NOMO-1 treated with dmso at 0.1 percent for 144 hours (cell line): ENCODE results near the gene MTCL1.

Experiments
- DNase-seq: peaks from one replicate; lab custom pipeline; 2025; ENCODE audit not compliant: unreplicated experiment; lab: John Stamatoyannopoulos, UW

The MTCL1 gene

DNA sequence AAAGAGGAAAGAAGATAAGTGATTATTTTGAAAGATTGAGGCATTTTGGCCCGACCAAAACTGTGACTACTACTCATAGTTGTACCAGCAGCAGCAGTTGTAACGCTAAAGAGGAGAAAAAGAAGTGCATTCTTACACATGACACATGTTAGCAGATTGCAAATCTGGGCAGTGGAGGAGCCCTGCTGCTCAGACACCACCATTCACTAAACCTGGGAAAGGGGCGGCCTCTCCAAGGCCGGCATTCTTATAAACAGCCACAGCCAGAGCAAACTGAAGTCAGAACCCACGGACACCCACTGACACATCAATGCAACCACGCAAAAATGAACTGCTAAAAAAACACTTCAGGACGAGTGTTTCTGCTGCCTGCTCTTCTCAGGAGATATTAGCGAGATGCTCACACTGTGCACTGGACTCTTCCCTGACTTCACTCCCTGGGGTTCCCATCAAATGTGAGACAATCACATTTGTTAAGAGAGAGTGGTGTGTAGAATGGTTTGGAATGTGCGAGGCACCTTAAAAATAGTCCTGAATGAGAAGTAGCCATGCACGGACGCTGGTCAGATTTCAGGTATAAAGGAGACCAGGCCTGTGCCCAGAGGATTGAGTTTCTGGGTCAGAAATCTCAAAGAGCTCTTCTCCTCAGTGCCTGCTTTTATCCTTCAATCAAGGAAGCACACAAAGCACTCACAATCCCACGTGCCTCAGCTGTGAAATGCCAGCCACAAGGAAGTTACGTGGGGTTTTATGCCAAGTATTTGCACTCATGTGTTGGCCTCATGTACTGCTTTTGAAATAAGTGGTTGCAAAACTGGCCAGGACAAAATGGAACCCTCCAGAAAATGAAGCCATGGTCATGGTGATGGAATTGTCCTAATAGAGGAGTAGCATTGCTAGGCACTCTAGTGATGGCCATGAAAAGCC, 83.4 kb downstream of the MTCL1 start:
- no peak for DNase-seq

DNA sequence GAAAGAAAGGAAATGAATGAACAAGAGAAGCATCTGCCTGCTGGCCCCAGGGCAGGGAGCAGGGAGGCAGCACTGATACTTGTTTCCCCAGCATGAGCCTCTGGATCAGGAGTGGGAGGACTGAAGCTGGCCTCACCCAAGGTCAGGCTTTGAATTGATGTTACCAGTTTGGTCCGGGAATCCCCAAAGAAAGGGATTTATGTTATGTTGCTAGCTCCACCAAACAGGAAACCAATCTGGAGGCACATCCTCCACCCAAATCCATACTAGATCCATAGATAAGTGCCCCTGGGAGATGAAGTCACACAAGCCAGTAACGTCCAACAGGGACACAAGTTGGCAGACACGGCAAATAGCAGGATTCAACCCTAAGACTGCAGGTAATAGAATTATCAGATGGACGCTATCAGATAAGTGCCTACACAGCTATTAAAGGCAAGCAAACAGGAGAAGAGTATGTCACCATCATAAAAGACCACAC, 85.9 kb downstream of the MTCL1 start:
- no peak for DNase-seq

DNA sequence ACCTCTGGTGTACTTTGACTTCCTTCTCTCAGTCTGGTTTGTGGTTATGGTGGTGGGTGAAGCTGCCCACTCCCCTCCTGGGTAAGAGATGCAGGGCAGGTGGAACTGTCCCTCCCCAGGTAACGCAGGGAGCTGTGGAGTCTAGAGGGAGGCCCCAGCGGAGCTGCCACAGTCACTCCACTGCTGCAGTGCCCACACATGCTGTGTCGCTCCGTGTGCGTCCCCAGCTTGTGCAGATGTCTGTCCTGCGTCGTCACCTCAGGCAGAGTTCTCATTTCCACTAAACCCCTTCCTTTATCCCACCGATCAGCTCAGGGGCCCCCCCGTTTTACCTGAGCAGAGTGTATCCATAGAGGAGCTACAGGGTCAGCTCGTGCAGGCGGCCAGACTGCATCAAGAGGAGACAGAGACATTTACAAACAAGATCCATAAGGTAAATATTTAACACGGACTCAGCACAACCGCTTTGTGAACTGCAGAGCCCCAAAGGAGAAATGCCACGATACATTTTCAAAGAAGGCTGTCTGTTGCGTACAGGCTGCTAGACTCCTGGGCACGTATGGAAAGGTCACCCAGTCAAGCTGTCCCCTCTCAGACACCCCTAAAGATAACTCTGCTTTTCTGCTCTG, 87.4 kb downstream of the MTCL1 start:
- no peak for DNase-seq

DNA sequence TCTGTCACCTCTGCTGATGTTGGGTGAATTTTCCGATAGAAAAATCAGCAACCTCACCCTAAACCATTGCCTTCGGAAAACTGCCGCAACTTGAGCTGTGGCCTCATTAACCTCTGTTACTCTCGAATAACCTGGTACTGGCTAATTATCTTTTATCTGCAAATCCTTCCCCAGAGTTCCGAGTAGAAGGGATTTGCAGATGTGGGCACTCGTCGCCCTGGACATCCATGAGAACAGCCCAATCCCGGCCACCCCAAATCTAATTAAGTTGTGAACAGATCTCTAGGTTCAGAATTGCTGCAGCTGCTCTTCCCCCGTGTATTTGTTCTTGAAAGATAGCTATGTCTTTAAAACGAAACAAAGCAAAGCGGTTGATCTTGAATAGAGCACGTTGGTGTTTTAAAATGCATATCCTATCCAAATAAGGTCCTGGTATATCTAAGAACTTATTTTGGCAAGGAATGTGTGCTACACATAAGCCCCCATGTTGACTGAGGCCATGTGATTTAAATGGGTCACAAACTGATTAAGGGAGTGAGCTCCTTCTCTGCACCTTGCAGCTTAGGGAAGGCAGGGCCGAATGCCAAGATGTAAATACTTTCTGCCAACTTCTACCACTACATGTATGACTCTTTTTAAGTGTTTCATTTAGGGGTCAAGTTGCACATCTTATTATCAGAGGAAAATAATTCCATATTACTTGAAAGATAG, 88.2 kb downstream of the MTCL1 start:
- DNase-seq = no peak

DNA sequence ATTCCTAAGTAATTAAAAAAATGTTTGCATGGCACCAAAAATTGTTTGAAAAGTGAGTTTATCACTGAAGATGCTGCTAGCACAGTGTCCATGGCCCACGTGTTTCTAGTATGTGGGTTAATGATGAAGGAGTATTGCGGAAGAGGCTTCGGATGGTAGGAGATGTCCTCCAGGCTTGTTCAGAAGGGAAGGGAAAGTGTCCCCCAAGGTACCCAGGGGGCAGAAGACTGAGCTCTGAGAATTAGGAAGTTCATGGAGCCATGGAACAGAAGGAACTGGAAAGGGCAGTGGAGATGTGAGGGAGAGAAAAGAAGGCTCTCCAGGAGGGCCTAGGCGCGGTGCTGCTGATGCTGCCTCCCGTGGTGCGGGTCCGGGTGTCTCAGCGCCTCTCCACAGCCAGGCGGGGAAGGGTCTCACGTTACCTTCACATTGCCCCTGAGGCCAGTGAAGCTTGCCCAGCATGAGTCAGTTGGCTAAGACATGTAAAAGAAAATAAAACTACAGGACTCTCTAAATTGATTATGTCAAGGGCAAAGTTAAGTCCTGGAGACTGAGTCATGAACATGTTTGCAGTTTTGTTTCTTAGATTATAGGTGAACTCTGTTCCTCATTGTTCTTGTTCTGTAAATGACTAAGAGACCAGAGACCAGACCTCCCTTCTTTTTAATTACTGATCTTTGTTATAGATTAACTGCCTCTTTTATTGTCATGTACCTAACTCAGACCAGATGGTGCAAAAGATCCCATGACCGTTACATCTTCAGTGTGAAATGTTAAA, 89.0 kb downstream of the MTCL1 start:
- no peak for DNase-seq

DNA sequence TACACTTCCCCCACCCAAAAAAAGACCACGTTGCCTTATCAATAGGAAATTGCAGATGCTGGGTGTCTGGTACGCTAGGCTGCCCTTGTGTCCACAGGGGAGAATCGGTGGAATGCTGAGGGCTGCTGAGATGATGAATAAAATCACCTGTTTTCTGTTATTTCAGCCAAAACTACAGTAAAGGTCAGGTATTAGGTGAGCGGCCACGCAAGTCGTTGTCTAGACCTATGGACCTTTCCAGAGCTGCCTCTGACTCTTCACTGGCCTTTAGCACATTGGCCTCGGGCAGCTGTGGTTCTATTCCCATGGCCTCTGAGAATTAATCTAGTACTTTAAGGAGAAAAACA, 89.6 kb downstream of the MTCL1 start:
- DNase-seq = no peak

DNA sequence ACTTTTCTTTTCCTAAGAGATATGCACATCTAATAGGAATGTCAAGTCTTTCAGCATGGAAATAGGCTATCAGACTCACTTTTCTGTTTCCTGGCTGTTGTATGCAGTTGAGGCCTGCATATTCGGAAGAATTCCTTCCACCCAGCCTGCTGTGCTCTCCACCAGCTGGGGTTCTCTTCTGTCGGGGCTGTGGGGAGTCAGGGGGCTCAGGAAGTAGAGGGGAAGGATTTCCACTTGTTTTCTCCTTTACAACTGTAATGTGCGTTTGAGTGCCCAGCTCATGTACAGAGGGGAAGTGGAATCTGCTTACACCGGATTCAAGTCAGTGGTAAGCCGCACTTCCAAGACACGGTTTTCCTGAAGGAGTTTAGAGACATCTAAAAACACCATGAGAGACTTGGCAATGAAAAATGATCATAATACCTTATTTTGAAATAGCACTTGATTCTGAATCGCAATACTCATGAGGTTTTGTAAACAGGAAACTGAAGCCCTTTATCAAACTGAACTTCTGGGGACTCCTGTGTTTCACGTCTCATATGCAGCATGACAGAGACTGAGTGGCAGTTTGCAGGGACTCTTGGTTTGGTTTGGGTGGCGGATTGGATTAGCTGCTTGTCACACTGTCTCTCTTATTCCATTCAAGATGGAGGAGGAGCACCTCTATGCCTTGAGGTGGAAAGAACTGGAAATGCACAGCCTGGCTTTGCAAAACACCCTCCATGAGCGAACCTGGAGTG, 90.4 kb downstream of the MTCL1 start:
- DNase-seq = no peak

DNA sequence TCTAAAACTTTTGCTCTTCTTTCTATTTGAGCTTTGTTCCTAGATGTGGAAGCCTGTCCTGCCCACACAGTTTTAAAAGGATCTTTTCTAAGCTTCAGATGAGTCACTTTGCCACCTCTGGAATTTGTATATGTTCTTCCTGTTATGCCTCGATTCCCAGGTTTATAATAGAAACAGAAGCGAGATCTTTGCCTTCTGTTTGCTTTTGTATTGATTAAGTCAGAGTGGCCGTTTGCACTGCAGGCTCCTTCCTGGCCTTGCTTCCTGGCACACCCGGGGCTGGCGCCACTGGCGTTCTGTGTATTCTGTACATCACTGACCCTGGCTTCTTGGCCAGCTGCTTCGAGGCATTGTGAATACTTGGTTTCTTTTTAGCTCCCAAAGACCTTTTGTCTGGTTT, 91.8 kb downstream of the MTCL1 start:
- DNase-seq = no peak

DNA sequence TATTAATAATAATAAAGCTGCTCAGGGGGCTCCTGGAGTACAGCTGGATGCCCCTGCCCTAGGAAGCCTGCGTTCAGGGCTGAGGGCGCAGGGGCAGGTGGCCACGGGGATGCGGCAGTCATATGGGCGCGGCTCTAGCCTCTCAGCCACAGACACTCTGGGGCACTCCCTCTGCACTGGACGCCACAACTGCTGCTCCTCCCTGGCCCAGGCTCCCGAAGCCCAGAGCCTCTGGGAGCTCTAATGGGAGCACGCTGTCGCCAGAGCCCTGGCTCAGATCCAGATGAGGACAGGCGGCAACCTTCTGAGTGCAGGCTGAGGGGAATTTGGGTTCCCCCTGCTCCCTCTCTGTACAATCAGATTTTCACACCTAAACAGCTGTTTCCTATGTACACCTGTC, 93.6 kb downstream of the MTCL1 start:
- DNase-seq = no peak

DNA sequence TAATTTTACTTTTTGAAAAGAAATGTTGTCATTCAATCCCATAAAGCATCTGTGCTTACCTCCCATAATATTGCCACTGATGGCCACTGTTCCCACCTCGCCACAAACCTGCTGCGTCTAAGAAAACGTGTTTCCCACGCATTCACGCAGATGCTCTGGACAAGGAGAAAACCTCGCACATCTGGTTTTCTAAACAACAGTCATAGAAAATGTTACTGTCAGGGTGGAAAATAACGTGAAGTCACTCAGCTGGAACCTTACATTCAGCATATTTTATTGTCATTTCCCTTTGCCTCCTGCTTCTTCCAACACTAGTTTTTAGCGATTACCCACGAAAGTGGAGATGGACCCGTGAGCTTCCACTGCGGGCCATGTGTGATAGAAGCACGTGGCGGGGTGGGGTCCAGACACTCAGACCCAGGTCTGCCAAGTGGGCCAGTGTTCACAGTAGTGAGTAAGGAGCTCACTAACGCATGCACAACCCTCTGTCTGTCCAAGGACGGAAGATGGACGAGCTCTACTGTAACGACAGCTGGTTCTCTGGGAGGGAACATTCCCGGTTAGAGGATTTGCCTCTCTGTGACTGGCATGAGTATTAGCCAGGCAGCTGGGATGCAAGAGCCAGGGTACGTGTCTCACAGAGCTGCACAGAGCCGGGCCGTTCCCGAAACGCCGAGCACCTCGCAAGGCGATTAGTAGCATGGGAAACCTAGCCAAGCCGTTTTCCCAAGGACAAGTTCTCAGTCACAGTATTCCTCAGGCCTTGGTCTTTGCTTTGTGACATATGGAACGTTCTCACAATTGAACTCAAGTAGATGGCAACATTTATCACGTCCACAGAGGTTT, 94.5 kb downstream of the MTCL1 start:
- no peak for DNase-seq

DNA sequence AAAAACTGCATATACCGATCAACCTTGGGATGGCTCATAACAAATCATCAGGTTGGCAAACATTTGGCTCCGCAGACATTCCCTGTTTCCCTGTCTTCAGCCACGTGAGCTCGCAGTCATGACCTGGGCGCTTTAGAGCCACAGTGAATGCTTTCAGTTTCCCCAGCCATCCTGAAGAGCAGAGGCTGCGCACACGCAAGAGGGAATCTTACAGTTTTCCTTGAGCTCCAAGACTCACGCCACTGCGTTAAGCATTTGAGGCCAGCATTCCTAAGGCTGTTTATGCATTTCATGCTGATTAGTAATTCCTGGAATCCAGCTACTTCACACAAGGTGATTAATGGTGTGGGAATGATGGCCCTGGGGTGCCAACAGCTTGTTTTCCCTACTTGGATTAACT, 95.1 kb downstream of the MTCL1 start:
- DNase-seq = no peak

DNA sequence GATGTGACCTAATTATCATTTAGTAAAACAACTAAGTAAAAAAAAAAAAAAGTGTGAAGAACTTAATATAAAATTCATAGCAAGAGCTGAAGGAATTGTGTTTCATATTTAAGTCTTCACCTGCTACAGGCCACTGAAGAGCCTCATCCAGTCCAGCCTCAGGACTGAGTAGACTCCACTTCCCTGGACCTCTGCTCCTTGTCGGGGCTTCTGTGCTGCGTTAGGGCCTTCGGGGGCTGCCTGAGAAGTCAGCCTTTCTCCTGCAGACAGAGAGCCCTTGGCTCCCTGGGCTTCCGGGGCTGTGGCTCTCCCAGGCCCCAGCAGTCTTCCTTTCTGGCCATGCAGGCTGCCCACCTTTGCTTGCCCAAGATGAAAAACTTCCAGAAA, 95.5 kb downstream of the MTCL1 start:
- DNase-seq = no peak

DNA sequence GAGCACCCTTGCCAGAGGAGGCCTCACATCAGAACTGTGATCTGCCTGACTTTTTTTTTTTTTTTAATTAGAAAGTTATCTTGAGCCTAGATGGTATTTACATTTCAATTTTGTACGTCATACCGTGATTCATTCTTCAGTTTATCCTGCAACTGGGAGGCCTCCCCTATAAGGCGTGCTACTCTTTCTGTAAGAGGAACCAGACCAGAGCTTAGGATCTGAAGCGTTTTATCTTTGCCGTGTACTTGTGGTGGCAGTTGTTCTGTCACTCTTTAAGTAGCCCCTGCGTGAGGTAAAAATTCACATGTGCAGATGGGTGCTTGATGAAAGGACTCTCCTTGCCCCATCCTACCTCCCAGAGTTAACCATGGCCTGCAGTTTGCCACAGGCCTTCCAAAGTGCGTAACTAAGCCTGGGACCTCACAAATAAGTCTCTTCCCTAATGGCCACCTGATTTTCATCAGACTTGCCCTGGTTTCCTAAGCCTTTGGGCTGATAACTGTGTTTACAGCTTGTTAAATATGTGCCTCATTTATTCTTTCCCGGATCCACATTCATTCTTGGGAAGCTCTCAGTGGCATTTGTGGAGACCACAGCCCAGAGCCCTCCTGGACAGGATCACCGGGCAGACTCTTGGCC, 96.0 kb downstream of the MTCL1 start:
- DNase-seq = no peak

DNA sequence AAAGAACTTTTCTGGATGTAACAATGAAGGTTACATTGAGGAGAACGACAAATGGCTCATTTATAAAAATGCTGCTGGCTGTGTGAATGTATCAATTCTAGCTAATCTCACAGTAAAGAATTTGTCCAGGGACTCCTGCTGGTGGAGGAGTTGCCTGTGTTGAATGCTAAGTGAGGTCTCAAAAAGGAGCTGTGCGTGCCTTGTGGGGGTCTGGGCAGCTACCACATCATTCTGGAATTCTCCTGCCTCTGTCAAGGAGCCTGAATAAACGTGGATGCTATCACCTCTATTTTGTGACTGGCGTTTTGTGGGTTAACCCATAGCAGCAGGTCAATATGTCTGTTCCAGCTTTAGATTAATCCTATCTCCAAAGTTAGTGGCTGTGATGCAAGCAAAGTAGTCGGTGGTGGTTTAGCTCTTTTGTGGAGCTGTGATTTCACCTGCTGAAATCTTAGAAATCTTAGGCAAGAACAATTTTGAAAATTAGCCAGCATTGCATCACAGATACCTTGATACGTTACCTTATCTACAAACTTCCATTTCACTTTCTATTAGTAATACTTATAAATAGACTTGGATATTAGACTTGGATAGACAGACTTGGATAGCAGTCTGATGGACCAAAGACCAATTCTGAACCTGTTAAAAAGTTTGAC, 96.8 kb downstream of the MTCL1 start:
- no peak for DNase-seq

DNA sequence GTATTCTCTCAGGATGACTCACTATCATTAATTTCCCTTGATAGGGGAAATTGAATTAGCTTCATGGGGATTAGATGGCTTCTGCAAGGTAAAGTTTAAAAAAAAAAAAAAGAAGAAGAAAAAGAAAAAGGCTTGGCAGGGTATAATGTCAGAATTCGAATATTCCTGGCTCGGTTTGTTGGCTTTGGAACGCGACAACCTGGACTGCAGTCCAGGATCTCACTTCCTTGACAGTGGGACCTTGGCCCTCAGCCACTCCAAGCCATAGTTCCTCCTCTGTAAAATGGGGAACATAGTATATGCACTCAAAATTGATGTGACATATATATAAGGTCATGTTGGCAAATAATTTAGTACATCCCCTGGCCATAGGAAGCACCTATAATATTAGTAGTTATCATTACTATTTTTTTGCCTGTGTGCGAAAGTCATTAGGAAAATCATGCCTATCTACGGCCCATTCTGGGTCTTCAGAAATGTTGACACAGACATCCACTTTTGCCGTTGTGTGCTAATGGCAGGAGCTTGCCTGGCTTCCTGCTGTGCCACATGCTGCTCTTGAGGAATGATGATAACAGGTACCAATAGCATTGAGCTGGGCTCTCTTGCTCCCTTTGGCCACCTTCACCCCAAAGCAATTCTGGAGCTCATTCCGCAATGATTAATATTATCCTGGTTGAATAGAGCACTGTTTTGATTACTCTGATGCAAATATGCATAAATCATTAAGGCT, 97.9 kb downstream of the MTCL1 start:
- DNase-seq = no peak

DNA sequence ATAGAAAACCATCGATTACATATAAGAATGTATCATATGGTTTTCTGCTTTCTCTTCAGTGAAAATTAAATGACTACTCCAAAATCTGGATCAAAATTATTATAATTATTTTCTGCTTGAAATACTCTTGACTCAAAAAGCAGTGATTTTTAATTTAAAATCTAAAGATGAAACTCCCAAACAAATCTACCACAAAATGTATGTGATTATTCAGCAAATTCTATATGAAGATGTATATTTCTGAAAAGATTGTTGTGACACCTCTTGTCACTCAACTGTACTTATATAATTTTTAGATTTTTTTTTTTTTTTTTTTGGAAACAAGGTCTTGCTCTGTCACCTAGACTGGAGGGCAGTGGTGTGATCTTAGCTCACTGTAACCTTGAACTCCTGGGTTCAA, 98.6 kb downstream of the MTCL1 start:
- DNase-seq = no peak

DNA sequence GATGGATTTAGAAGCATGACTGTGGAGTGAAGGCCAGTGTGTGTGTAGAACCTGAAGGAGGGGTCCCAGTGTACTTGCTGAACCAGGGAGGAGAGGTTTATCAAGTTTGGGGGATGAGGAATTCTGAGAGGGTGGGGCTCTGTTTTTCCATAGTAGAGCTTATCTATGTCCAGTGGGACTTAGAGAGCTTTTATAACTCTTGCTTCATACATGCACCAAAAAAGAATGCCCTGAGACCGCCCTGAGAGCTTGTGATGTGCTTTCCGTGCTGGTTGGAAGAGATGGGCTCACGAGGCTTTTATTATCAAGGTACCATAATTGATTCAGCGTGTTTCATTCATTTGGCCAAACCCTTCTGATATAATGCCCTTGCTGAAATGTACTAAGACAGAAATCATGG, 100.2 kb downstream of the MTCL1 start:
- DNase-seq = no peak
